GM19324 (cell line): ENCODE measurements around the gene NKX6-2.
"Not testable (repeated sequence)": the region's sequence is repeated elsewhere in the genome, so short reads cannot be mapped to it uniquely, and the experiment has no call there.

ENCODE experiments used
- ATAC-seq: cut with Tn5 transposase; IDR thresholded peaks from one replicate; pipeline ENCODE4 v1.9.1; 2021; ENCODE audit warnings: mild to moderate bottlenecking, moderate library complexity; ENCODE audit not compliant: unreplicated experiment, low FRiP score

NKX6-2 gene

DNA sequence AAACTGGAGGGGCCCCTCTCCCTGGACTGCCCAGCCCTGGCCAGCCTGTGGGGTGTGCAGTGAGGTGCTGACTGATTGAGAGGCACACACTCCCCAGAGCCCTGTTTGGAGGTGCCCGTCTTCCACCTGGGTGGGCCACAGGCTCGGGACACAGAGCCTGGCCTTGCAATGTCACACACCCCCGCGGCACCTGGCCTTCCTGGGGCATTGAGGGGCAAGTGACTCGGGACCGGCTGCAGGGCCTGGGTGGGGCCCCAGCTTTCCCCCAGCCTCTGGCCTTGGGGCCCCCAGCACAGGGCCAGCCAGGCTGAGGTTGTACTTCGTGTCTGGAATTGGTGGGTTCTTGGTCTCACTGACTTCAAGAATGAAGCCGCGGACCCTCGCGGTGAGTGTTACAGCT, 13.9 kb upstream of the NKX6-2 start:
- ATAC-seq, result no peak

DNA sequence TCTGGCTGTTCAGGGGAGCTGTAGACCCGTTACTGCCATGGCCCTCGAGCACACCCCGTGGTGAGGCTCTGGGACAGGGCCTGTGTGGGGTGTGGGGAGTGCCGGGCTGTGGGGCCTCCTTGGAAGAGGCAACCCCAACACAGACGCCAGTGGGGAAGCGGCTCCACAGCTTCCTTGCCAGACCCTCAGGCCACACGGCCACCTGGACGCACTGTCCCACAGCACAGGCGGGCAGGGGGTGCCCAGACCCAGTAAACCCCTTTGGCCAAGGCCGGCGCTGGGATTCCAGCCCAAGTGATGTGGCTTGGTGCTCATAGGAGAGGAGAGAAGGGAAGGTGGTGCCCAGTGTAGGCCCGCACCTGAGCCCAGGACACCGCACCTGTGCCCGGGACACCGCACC, 12.9 kb upstream of the NKX6-2 start:
- ATAC-seq, result no peak

DNA sequence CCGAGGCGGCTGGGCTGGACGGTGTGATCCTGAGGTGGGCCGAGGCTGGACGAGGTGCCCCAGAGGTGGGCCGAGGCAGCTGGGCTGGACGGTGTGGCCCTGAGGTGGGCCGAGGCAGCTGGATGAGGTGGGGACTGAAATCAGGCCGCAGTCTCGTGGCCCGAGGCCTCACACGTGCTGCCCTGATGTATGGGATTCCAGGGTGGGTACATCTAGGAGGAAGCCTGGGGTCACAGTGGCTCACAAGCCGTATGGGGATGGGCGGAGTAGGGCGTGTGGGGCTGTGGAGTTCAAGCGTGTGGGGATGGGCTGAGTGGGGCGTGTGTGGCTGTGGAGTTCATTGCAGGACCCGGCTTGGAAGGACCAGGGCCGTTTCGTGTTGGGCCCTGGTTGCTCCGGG, 12.5 kb upstream of the NKX6-2 start:
- no peak for ATAC-seq

DNA sequence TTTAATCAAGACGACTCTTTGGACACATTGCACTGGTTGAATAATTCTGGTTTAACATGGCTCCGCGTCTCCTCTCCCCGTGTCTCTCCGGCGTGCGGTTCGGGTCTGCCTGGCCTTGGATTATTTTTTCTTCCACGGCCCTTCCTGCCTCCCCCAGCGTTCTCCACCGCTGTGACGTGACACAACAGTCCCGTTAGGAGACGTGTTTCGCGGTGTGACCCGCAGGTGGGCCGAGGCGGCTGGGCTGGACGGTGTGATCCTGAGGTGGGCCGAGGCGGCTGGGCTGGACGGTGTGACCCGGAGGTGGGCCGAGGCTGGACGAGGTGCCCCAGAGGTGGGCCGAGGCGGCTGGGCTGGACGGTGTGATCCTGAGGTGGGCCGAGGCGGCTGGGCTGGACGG, 12.0 kb upstream of the NKX6-2 start:
- ATAC-seq, result not testable (repeated sequence)

DNA sequence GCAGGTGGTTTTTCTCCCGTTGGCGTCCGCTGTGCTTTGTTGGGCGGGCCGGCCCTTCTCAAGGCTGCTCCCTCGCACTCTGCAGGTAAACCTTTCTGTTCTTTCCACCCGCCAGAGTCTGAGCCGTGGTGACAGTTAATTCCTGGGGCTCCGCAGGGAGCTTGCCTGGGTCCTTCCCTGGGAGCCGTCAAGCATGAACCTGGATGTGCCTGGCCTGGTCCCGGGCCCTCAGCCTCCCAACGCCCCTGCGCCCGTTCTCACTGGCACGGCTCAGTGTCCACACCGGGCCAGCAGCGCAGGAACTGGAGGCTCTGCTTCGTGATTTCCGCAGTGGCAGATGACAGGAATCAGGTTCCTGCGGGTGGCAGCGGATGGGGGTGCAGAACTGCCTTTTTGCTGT, 10.9 kb upstream of the NKX6-2 start:
- no peak for ATAC-seq

DNA sequence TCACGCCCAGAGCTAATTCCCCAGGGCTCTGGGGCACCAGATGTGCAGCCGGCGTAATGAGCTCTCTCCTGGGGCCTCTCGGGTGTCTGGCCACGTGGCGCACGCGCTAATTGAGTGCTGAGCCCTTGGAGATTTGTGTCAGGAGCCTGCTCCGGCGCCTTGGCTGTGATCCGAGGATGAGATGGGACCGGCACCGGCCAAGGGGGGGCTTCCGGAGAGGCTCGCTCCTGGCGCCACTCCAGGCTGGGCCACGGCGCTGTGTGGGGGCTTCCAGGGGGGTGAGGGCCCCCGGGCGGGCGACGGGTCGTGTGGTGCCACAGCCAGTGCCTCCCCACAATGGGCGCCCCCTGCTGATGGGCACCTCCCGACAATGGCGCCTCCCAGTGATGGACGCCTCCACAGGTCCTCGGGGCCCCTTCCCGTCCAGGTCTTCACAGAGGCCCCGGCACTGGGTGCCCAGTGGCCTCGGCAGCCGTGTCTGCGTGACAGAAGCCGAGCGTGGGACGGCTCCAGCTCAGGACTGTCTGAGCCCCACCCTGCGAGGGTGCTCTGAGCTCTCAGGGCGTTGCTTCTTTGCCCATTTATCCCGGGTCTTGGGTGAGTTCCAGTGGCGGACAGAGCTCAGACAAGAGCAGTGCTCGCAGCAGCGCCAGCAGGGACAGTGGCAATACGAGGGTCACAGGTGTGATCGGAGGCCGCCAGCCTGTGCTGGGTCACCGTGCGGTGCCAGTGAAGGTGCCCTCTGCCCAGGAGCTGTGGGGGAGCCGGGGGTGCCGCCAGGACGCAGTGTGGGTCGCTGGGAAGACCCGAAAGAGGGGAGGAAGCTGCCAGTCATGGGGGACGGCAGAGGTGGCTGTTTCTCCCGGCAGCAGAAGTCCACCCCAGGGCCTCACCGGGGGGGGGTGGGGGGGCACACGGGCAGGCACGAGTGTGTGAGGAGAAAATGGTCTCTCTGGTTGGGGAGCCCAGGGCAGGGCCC, 8.2 kb upstream of the NKX6-2 start:
- ATAC-seq, result no peak

DNA sequence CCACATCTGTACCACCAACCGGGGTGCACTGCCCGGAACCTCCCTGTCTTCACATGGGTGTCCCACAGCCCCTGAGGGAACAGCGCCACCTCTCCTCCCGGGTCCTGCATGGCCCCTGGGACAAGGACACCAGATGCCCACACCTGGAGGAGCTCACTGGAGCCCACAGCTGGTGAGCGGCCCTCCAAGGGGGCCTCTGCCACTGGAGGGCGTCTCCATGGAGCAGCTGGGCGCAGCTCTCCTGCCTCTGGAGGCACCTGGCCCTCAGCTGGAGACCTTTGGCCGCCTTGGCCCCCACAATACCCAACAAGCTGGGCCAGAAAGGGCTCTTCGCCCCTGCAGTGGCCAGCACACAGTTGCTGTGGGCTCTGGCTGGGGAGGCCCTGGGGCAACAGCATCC, 7.3 kb upstream of the NKX6-2 start:
- ATAC-seq, result no peak

DNA sequence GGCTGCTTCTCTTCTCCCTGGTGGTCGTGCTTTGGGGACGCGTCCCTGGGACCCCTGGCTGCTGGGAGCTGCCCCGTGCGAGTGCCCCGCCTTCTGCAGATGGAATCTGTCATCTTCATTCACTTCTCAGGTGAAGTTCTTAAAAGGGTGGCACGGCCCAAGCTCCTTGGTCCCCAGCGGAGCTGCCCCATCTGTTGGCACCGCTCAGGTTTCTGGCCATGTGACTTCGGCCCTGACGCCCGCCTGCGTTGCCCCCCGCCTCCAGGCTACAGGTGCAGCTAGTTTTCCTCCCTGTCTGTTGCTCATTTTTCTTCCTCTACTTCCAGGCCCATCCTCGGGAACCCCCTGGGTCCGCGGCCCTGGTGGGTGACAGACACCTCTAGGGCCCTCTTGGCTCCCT, 6.8 kb upstream of the NKX6-2 start:
- no peak for ATAC-seq

DNA sequence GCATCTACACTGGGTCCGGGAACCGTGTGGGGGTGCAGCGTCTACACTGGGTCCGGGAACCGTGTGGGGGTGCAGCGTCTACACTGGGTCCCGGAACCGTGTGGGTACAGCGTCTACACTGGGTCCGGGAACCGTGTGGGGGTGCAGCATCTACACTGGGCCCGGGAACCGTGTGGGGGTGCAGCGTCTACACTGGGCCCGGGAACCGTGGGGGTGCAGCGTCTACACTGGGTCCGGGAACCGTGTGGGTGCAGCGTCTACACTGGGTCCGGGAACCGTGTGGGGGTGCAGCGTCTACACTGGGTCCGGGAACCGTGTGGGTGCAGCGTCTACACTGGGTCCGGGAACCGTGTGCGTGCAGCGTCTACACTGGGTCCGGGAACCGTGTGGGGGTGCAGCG, 6.2 kb upstream of the NKX6-2 start:
- ATAC-seq, result not testable (repeated sequence)

DNA sequence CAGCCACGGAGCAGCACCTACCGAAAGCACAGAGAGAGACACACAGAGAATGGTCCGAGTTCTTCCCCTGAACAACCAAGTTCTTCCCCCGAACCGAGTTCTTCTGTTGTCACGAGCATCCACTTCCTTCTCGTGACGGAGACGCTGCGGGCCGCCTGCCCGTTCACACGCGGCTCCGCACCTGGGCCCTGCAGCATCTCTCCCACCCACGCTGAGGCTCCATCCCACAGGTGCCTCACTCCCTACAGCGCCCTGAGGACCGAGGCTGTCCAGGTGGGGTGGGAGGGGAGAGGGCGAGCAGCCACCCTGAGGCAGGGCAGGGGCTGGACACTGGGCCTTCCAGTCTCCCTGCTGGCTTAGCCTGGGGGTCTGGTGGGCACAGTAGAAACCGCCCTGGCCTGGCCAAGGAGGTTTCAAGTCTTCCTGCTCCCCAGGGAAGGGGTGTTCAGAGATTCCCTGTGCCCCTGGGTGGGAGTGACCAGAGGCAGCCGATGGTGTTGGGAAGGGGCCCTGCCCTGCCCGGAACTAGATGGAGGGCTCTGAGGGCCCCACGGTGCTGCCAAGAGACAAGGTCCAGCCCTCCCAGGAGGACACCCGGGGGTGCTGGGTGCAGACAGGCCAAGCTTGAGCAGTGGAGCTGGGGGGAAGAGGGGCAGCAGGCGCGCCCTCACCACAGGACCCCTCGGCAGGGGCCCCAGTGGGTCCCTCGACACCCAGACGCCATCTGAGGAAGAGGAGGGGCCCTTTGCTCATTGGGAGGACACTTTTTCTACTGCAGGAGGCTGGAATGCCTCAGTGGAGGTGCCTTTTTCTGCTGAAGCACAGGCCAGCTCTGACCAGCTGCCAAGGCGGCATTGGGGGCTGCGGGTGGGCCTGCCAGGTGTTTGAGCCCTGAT, 5.2 kb upstream of the NKX6-2 start:
- no peak for ATAC-seq

DNA sequence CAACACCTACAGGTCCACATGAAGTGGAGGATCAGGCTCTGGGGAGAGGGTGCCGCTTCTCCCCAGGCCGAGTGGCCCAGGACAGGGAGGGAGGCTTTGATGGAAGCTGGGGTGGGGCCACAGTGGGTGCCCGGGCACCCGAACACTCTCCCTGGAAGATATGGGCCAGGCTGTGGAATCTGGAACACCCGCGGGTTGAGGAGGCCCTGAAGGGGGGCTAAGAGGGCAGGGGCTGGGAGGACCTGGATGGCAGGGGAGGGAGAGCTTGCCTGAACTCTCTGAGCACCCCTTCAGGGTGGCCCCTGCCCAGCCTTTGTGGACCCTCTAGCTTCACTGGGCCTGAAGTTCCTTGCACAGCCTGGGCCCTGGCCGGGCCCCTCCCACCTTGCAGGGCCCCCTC, 4.5 kb upstream of the NKX6-2 start:
- ATAC-seq, result no peak

DNA sequence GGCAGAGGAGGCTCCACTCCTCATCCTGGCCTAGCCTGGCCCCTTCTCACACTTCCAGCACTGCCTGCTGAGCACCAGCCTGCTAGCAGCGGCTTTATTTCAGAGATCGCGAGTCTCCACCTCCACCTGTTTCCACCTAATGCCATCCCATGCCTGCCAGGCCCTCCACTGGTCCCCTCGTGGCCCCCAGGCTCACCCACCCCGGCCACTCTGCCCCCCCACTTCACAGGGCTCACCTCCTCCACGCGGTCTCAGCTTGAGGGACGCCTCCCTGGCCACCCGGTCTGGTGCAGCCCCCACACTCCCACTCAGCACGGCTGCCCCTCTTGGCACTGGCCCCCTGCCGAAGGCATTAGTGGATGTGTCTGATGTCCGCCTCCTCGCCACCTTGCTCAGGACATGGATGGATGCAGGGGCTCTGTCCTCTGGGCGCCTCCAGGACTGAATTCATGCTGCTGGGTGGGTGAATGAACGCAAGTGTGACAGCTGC, 3.8 kb upstream of the NKX6-2 start:
- ATAC-seq, result no peak

DNA sequence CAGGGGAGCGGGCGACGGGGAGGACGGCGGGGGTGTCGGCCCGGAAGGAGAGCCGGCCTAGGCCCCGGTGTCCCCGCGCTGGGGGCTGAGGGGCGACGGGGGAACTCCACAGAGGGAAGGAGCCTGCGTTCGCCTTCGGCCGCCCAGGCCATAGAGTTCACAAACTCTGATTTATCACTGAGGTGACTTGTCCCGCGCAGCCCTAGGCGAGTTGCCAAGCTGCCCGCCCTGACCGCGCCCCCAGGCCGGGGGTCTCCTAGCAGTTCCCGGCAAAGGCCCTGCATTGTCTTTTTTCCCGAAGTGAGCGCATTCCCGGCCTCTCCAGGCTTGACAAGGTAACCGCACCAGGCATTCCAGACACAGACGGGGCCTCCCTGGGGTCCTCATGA, 2.9 kb upstream of the NKX6-2 start:
- ATAC-seq, result no peak

DNA sequence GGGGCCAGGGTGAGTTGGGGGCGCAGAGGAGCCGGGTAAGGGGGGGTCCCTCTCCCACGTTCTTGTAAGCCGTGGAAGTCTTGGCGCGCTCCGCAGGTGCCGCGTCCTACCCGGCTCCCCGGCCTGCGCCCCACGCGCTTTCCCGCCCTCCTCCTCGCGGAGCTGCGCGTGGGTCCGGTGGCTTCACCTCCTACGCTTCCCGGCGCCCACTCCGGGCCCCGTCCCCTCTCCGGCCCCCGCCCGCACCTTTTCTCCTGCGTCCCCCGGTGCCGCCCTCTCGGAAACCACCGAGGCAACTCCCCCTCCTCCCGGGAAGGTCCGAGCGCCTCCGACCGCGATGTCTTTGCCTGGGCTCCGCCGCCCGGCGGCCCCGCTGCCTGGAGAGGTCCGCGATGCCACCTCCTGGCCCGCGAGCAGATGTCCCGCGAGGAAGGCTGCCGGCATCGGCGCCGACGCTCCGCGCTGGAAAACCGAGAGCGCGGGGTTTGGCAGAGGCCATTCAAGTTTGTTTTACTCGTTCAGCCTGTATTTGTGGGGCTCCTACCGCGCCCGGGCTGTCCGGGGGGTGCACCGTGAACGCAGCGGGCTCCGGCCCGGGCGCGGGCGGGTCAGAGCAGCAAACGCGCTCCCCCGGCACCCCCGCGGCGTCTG, 2.4 kb upstream of the NKX6-2 start:
- ATAC-seq, result no peak

DNA sequence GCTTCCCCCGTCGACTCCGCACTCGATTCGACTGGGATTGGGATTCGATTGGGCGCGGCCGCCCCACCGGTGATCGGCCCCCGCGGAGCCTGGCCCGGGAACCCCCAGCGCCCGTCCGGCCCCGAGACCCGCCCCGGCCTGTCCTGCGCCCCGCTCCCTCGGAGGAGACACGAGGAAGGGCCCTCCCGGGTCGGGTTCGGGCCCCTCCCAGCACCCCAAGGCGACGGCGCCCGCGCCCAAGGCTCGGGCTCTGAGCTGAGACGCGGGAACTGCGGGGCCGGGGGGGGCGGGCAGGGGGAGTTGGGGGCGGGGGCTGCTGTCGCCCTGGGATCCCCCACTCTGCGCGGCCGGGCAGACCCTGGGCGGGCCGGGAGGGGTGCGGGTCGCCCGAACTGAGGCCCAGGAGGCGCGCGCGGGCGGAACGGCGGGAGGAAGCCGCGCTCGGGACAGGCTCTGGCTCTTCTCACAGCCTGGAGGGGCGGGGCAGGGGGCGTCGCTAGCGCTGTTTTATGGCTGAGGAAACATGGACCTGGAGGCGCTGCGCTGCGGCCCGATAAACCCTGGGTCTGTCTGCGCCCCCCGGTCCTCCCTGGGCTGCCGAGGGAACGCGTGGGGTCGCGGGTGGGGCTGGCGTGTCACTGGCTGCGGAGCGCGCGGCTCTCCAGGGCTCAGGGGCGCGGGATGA, 1.7 kb upstream of the NKX6-2 start:
- ATAC-seq, result no peak

DNA sequence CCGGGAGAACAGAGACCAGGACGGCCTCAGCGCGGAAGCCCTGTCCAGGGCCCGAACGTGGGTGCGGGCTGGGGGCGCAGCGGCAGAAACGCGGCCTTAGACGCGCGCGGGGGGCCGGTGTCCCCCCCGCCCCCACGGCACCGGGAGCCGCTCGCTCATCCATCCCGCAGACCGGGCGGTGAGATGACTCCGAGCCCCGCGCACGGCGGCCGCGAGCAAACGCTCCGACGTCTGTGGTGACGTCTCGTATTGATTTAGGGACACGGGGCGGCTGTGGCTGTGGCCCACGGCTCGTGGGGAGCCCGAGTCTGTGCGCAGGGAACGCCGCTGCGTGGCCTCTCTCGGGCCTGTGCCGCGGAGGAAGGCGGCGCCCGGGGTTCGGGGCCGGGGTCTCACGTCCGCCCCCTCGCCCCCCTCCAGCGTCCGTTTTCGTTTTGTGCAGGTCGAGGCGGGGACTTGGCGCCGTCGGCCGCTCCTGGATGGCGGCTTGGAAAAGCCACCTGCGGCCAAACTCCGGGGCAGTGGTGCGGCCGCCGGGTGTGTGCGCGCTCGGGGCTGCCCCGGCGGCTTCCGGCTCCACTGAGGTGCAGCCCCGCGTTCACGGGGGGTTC, 1.0 kb upstream of the NKX6-2 start:
- ATAC-seq, result no peak

DNA sequence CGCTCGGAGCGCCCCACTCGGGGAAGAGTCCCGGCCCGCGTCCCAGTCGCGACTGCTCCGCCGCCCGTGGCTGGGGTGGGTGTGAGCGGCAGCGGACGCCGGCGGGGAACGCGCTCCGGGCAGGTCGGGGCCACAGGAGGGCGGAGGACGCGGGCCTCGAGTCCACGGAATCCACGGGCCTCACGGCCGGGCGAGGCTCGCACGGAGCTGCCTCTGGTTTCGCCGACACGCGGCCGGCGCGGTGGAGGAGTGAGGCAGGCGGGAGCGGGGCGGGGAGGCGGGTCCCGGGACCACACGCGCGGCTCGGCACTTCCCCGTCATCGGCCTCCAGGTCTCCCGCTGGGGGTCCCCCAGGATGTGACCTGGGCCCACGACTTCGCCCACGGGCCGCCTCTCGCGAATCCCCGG, 533 bp upstream of the NKX6-2 start:
- no peak for ATAC-seq

DNA sequence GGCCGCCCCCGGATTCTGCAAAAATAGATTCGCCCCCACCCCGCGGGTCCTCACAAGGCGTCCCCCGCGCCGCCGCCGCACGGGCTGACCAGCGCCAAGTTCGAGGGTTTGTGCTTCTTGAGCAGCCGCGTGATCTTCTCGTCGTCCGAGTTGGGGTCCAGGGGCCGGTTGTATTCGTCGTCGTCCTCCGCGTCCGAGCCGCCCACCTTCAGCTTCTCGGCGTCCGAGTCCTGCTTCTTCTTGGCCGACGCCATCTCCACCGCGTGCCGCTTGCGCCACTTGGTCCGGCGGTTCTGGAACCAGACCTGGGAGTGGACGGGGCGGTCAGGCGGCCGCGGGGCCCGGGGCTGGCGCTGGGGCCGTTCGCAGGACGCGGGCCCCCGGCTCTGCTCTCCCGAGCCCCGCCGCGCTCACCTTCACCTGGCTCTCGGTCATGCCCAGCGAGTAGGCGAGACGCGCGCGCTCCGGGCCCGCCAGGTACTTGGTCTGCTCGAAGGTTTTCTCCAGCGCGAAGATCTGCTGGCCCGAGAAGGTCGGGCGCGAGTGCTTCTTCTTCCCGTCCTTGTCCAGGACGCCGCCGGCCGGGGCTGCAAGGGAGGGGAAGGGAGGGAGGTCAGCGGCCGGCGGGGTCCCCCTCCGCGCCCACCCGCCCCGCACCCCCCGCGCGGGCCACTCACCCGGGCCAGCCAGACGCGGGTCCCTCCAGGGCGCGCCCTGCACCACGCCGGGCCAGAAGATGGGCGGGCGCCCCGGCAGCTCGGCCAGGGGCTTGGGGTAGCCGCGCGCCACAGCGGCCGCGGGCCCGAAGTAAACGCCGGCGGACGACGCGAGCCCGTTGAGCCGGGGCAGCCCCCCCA, 853 bp downstream of the NKX6-2 start:
- ATAC-seq, result no peak
